Upper lobe of left lung (tissue), 4 donors: ENCODE data around the gene SAMD8.
"Not testable (repeated sequence)": the region's sequence is repeated elsewhere in the genome, so short reads cannot be mapped to it uniquely, and the experiment has no call there.

Experiments used
- POLR2A ChIP-seq, 4 donors: fragments of 450-650 bp; IDR thresholded peaks; one replicate each; pipeline ENCODE4 v1.5.1; 2016 to 2017; ENCODE audit warnings: antibody characterized with exemption in 4 of 4, mild to moderate bottlenecking in 2 of 4
- TF ChIP-seq, protein P1 (sequence below), 6 experiments: fragments of 450-650 bp in 4 of 6; fragments of 200-600 bp in 2 of 6; sonication (generic) in 2 of 6; IDR thresholded peaks; one replicate each; pipeline ENCODE4 v1.5.1; 2016 to 2019; ENCODE audit warnings: antibody characterized with exemption in 6 of 6

DNA sequence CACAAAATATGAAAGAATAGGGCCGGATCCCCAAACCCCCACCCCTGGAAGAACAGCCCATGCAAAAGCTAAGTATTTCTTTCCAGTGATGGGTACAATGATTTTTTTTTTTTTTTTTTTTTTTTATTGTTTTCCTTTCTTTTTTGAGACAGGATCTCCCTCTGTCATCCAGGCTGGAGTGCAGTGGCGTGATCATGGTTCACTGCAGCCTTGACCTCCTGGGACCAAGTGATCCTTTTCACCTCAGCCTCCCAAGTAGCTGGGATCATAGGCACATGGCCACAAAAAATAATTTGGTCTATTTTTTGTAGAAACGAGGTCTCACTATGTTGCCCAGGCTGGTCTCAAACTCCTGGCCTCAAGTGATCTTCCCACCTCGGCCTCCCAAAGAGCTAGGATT, 83.2 kb downstream of the SAMD8 start:
- TF ChIP-seq, protein P1, sequence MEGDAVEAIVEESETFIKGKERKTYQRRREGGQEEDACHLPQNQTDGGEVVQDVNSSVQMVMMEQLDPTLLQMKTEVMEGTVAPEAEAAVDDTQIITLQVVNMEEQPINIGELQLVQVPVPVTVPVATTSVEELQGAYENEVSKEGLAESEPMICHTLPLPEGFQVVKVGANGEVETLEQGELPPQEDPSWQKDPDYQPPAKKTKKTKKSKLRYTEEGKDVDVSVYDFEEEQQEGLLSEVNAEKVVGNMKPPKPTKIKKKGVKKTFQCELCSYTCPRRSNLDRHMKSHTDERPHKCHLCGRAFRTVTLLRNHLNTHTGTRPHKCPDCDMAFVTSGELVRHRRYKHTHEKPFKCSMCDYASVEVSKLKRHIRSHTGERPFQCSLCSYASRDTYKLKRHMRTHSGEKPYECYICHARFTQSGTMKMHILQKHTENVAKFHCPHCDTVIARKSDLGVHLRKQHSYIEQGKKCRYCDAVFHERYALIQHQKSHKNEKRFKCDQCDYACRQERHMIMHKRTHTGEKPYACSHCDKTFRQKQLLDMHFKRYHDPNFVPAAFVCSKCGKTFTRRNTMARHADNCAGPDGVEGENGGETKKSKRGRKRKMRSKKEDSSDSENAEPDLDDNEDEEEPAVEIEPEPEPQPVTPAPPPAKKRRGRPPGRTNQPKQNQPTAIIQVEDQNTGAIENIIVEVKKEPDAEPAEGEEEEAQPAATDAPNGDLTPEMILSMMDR (IDR thresholded peaks at IDR 0.05): not testable (repeated sequence)
- not testable (repeated sequence) for TF ChIP-seq POLR2A (IDR thresholded peaks at IDR 0.05)
